Lung (tissue), 12 donors: ENCODE measurements around the gene EGFR. TPM values are rescaled to one million over a fixed set of nuclear protein-coding genes. Genes with fewer than 3 reads are reported as not detected.

Experiments used
- ATAC-seq: fragments of 200-7000 bp; cut with Tn5 transposase; one replicate; pipeline ENCODE4 v1.9.1; 2020; ENCODE audit warnings: moderate number of reproducible peaks; ENCODE audit not compliant: insufficient read depth, low FRiP score
- DNase-seq, 3 donors: peaks; one replicate each; pipeline ENCODE4 v3.0.0-alpha.2; 2013 to 2017
- H3K27ac ChIP-seq, 2 donors: one replicate each; pipeline ENCODE4 v1.5.1; 2013; ENCODE audit warnings: mild to moderate bottlenecking in 2 of 2, moderate library complexity in 2 of 2, control low read depth in 1 of 2, inconsistent platforms in 1 of 2, low read depth in 1 of 2, low read length in 1 of 2
- H3K27me3 ChIP-seq, 3 donors: one replicate each; pipeline ENCODE4 v1.5.1; 2013; ENCODE audit warnings: low read length in 2 of 3; ENCODE audit not compliant: control insufficient read depth in 3 of 3, insufficient read depth in 3 of 3
- H3K36me3 ChIP-seq, 4 donors: one replicate each; pipeline ENCODE4 v1.5.1; 2013; ENCODE audit warnings: low read length in 4 of 4, mild to moderate bottlenecking in 1 of 4, moderate library complexity in 1 of 4; ENCODE audit not compliant: control insufficient read depth in 4 of 4, insufficient read depth in 4 of 4
- H3K4me1 ChIP-seq, 5 donors: one replicate each; pipeline ENCODE4 v1.5.1; 2013; ENCODE audit warnings: low read length in 5 of 5, mild to moderate bottlenecking in 2 of 5, moderate library complexity in 1 of 5; ENCODE audit not compliant: control insufficient read depth in 5 of 5, insufficient read depth in 5 of 5
- H3K4me3 ChIP-seq: one replicate; pipeline ENCODE4 v1.5.1; 2013; ENCODE audit warnings: mild to moderate bottlenecking, control low read depth, moderate library complexity
- H3K9ac ChIP-seq, 2 donors: one replicate each; pipeline ENCODE4 v1.5.1; 2013; ENCODE audit warnings: low read length in 2 of 2, control low read depth in 1 of 2; ENCODE audit not compliant: insufficient read depth in 1 of 2
- H3K9me3 ChIP-seq, 4 donors: one replicate each; pipeline ENCODE4 v1.5.1; 2013; ENCODE audit warnings: low read length in 3 of 4, mild to moderate bottlenecking in 1 of 4, moderate library complexity in 1 of 4; ENCODE audit not compliant: control insufficient read depth in 4 of 4, insufficient read depth in 3 of 4
- WGBS, 2 donors: extraction: QIAGEN DNeasy Blood & Tissue Kit; methylation state at CpG; one replicate each; pipeline ENCODE4 v1.1.7; 2013; 5-methylcytosine and 5-hydroxymethylcytosine counted together
- polyA plus RNA-seq, 2 donors: library from polyadenylated mRNA; stranded (reverse); fragments of 200-250 nt; gene quantifications; one replicate each; pipeline ENCODE4 v1.2.1, GENCODE V29; 2013
- total RNA-seq, 2 donors: library from RNA; depleted of rRNA in 1 of 2; stranded (reverse); fragments of >200 nt in 1 of 2; gene quantifications; one replicate each; pipeline ENCODE4 v1.2.1, GENCODE V29; 2014 to 2021
- TF ChIP-seq, protein P1 (sequence below): IDR thresholded peaks from 2 replicates; pipeline ENCODE4 v1.5.1; 2012; ENCODE audit warnings: mild to moderate bottlenecking; ENCODE audit errors: control extremely low read depth, extremely low read depth
- donor health status: control.
- donor health status: control.
- donor health status: Bipolar disorder and iron deficiency.
- donor health status: healthy.
- donor health status: DM: yes; HTN: yes; CAD: no.

Gene EGFR
- total and polyA plus RNA-seq, 4 donors, result 11.6 to 78.7 (median 37.1) TPM

DNA sequence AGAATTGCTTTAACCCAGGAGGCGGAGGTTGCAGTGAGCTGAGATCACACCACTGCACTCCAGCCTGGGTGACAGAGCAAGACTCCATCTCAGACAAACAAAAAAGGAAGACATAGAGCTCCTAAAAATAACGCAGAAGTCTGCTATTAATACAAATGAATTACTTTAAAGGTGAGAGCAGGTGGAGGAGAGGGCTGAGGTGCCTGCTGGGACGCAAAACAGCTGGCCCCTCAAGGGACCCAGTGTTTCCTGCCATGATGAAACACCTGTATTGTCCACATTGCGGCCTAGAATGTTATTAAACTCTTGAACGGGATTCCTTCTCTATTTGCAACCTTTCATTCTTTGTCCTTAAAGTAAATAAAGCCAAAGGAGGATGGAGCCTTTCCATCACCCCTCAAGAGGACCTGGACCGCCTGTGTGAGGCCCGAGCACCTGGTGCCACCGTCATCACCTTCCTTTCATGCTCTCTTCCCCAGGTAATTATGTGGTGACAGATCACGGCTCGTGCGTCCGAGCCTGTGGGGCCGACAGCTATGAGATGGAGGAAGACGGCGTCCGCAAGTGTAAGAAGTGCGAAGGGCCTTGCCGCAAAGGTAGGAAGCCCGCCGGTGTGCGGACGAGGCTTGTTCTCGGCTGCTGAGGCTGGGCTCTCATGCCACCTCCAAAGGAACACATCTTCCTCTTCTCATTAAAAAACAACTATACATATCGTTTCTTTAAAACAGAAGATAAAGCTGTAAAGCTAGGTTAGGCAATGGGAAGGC, 136.7 kb downstream of the EGFR start:
- Histone ChIP-seq H3K4me3 (no peak overlapping the region), H3K27me3 (no peaks in the 10 kb centered on the region), H3K4me1 (peaks cover 0 to 31% (median 3%) of the 10 kb centered on the region in 5 donors), H3K27ac (no peak overlapping the region), H3K9me3 (no peaks in the 10 kb centered on the region), H3K36me3 (peaks cover 5 to 51% (median 45%) of the 10 kb centered on the region in 4 donors), H3K9ac (no peak overlapping the region)
- no peak for DNase-seq
- ATAC-seq, result no peak
- WGBS, 2 donors, result 91 to 92% methylated on average over 24 of the region's 24 CpGs
- TF ChIP-seq, protein P1, sequence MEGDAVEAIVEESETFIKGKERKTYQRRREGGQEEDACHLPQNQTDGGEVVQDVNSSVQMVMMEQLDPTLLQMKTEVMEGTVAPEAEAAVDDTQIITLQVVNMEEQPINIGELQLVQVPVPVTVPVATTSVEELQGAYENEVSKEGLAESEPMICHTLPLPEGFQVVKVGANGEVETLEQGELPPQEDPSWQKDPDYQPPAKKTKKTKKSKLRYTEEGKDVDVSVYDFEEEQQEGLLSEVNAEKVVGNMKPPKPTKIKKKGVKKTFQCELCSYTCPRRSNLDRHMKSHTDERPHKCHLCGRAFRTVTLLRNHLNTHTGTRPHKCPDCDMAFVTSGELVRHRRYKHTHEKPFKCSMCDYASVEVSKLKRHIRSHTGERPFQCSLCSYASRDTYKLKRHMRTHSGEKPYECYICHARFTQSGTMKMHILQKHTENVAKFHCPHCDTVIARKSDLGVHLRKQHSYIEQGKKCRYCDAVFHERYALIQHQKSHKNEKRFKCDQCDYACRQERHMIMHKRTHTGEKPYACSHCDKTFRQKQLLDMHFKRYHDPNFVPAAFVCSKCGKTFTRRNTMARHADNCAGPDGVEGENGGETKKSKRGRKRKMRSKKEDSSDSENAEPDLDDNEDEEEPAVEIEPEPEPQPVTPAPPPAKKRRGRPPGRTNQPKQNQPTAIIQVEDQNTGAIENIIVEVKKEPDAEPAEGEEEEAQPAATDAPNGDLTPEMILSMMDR, result no peak

DNA sequence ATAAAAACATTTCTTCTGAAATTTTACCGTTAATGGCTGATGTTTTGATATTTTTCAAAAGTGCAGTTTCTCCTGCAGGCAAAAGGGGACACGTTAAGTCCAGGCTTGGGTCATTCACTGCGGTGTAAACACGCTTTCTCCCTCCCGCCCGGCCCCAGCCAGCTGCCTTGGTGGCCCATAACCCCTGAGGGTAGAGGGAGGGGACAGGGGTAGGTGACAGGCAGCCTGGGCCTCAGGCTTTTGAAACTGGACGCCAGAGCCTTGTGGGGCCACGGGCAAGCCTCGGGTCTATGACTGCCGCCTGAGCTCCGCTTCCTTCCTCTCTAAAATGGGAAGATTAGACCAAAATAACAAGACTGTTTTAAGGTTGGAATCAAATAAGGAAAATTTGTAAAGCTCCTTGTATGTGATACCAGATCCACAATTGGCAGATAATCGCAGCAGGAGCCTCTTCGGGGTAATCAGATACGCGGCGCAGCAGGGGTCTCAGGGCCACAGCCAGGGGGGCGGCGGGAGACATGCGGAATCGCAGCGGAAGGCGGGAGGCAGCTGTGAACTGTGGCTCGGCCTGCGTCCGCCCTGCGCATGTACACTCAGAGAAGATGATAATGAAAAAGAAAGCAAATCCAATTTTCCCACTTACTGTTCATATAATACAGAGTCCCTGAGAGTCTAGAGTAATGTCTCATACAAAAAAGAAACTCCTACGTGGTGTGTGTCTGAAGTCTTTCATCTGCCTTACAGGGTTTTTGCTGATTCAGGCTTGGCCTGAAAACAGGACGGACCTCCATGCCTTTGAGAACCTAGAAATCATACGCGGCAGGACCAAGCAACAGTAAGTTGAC, 138.3 kb downstream of the EGFR start:
- H3K4me1 ChIP-seq, result peaks cover 0 to 26% (median 5%) of the 10 kb centered on the region in 5 donors
- H3K36me3 ChIP-seq, result peaks cover 2 to 48% (median 42%) of the 10 kb centered on the region in 4 donors
- H3K27ac ChIP-seq, result no peak overlapping the region
- no peaks in the 10 kb centered on the region for H3K9me3 ChIP-seq
- TF ChIP-seq, protein P1, result no peak
- H3K27me3 ChIP-seq, result no peaks in the 10 kb centered on the region
- ATAC-seq (no peak), DNase-seq (peak; percentile 75 to 87 (median 83))
- no peak overlapping the region for H3K4me3 ChIP-seq
- WGBS, 2 donors, result 69 to 73% methylated on average over 30 of the region's 30 CpGs
- H3K9ac ChIP-seq, result peak overlapping the region in 1 of 2 donors; percentile 56

DNA sequence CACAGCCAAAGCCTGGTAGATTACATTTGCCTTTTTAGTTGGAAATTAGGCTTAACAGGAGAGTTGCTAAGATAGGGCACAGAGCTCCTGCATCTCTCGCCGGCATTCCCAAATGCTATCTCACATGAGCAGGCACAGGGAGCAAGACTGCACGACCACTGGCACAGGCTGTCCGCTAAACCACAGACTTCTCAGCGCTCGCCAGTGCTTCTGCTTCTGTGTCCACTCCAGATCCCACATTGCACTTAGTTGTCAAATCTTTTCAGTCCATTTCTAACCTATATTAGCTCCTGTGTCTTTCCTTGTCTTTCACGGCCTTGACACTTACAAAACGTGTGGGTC, 138.9 kb downstream of the EGFR start:
- Histone ChIP-seq H3K4me1 (peaks cover 0 to 26% (median 2%) of the 10 kb centered on the region in 5 donors), H3K4me3 (no peak overlapping the region), H3K27me3 (no peaks in the 10 kb centered on the region), H3K9ac (peak overlapping the region in 1 of 2 donors; percentile 56), H3K27ac (no peak overlapping the region), H3K9me3 (no peaks in the 10 kb centered on the region), H3K36me3 (peaks cover 2 to 42% (median 37%) of the 10 kb centered on the region in 4 donors)
- DNase-seq, result peak in 1 of 3 donors; percentile 28
- 85 to 87% methylated on average over 8 of the region's 8 CpGs for WGBS, 2 donors
- no peak for ATAC-seq
- TF ChIP-seq, protein P1, result no peak
